ENCODE measurements around the gene AGK.

- TF ChIP-seq EZH2phosphoT487 (IDR thresholded peaks at IDR 0.05; ENCODE audit: insufficient read depth, low read depth) = no peak
- no peak for TF ChIP-seq EZH2 (IDR thresholded peaks at IDR 0.05; ENCODE audit: insufficient read depth, poor library complexity, severe bottlenecking)
These were observed 25.2 kb upstream of the AGK start for GRCh38 chr7:141525973-141526514.
